H1 (cell line): ENCODE data around the gene PHKG2.

Experiments used
- BRCA1 ChIP-seq: IDR thresholded peaks from 2 replicates; pipeline ENCODE4 v1.6.1; 2012; ENCODE audit warnings: low read depth, low read length, improper control_type of control experiment
- CHD7 ChIP-seq: fragments of 300-600 bp; sonication (generic); IDR thresholded peaks from 2 replicates; pipeline ENCODE4 v1.7.1; 2012; ENCODE audit warnings: low read length, moderate library complexity, mild to moderate bottlenecking, inconsistent platforms; ENCODE audit not compliant: insufficient replicate concordance
- CREB1 ChIP-seq: IDR thresholded peaks from 2 replicates; pipeline ENCODE4 v1.6.1; 2012; ENCODE audit warnings: inconsistent platforms
- CTCF ChIP-seq, 3 experiments: IDR thresholded peaks; 1 replicate in 2 of 3; 2 replicates in 1 of 3; pipeline versions ENCODE4 v1.5.1 to v1.6.1; 2011; ENCODE audit warnings: low read length in 3 of 3, mild to moderate bottlenecking in 3 of 3, inconsistent platforms in 2 of 3, low read depth in 1 of 3, moderate library complexity in 1 of 3; ENCODE audit not compliant: insufficient read depth in 1 of 3; ENCODE audit errors: control extremely low read depth in 1 of 3
- HDAC6 ChIP-seq: IDR thresholded peaks from one replicate; pipeline ENCODE4 v1.7.1; 2012; ENCODE audit warnings: low read depth, mild to moderate bottlenecking, inconsistent platforms, low read length, moderate library complexity
- POLR2A ChIP-seq, 2 experiments: IDR thresholded peaks; 1 replicate in 1 of 2; 2 replicates in 1 of 2; pipeline ENCODE4 v1.6.1; 2011; ENCODE audit warnings: low read depth in 2 of 2, low read length in 2 of 2, mild to moderate bottlenecking in 2 of 2; ENCODE audit errors: control extremely low read depth in 1 of 2
- POLR2AphosphoS5 ChIP-seq: IDR thresholded peaks from 2 replicates; pipeline ENCODE4 v1.6.1; 2011; ENCODE audit warnings: low read depth, low read length
- SRF ChIP-seq: IDR thresholded peaks from 2 replicates; pipeline ENCODE4 v1.6.1; 2011; ENCODE audit warnings: mild to moderate bottlenecking, low read depth, low read length, moderate library complexity
- SUZ12 ChIP-seq: fragments of 200-600 bp; sonication (generic); IDR thresholded peaks from 2 replicates; pipeline ENCODE4 v1.6.1; 2012; ENCODE audit warnings: mild to moderate bottlenecking, inconsistent platforms, low read length, moderate library complexity, mixed read lengths
- TAF1 ChIP-seq: IDR thresholded peaks from 2 replicates; pipeline ENCODE4 v1.6.1; 2011; ENCODE audit warnings: mild to moderate bottlenecking, low read depth, low read length

GRCh38 chr16:30794634-30795033 lies 46.4 kb downstream of the PHKG2 start:
- TF ChIP-seq POLR2A (IDR thresholded peaks at IDR 0.05; ENCODE audit: control extremely low read depth in 1 of 2, low read depth in 2 of 2, low read length in 2 of 2) (no peak), HDAC6 (no peak), CTCF (IDR thresholded peaks at IDR 0.05; ENCODE audit: control extremely low read depth in 1 of 3, insufficient read depth in 1 of 3, low read depth in 1 of 3, low read length in 3 of 3) (no peak), CREB1 (no peak), SUZ12 (no peak), CHD7 (no peak), SRF (no peak), POLR2AphosphoS5 (no peak), BRCA1 (no peak), TAF1 (no peak)
